ENCODE data around the gene PLEKHM2.

PLEKHM2 gene

GRCh38 chr1:15726508-15726907 is 42.4 kb downstream of the PLEKHM2 start:
- H3K79me2 ChIP-seq (ENCODE audit: low read length) = no peaks in the 10 kb centered on the region
- H3K36me3 ChIP-seq (replicated peaks; ENCODE audit: low read depth, low read length) = no peaks in the 10 kb centered on the region
- H3K27ac ChIP-seq (ENCODE audit: low read length) = no peak overlapping the region
- no peaks in the 10 kb centered on the region for H4K20me1 ChIP-seq (ENCODE audit: insufficient read depth, low read length)
- H3K4me3 ChIP-seq (ENCODE audit: low read length) = no peak overlapping the region
- no peak for TF ChIP-seq EZH2phosphoT487 (IDR thresholded peaks at IDR 0.05; ENCODE audit: low read depth)
- TF ChIP-seq CTCF (IDR thresholded peaks at IDR 0.05; ENCODE audit: low read depth, low read length) = no peak
- H3K4me1 ChIP-seq (ENCODE audit: low read length) = no peaks in the 10 kb centered on the region
- H3K4me2 ChIP-seq (ENCODE audit: low read length) = no peak overlapping the region
- no peak overlapping the region for H2AFZ ChIP-seq (ENCODE audit: low read depth, low read length)
- H3K9me3 ChIP-seq (ENCODE audit: insufficient read depth, low read length) = no peaks in the 10 kb centered on the region
- no peak overlapping the region for H3K9ac ChIP-seq (ENCODE audit: low read length)
- no peaks in the 10 kb centered on the region for H3K27me3 ChIP-seq (ENCODE audit: low read depth, low read length)

DNA sequence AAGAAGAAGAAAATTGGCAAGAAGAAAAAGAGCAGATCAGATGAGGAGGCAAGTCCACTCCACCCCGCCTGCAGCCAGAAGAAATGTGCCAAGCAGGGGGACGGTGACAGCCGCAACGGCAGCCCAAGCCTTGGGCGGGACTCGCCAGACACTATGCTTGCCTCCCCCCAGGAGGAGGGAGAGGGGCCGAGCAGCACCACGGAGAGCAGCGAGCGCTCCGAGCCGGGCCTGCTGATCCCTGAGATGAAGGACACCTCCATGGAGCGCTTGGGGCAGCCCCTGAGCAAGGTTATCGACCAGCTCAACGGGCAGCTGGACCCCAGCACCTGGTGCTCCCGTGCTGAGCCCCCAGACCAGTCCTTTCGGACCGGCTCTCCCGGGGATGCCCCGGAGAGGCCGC is 42.9 kb downstream of the PLEKHM2 start:
- Histone ChIP-seq H3K79me2 (ENCODE audit: low read length) (no peaks in the 10 kb centered on the region), H3K27me3 (ENCODE audit: low read depth, low read length) (no peaks in the 10 kb centered on the region), H2AFZ (ENCODE audit: low read depth, low read length) (no peak overlapping the region), H3K9ac (ENCODE audit: low read length) (no peak overlapping the region), H3K4me3 (ENCODE audit: low read length) (no peak overlapping the region), H4K20me1 (ENCODE audit: insufficient read depth, low read length) (no peaks in the 10 kb centered on the region), H3K27ac (ENCODE audit: low read length) (no peak overlapping the region), H3K4me1 (ENCODE audit: low read length) (no peaks in the 10 kb centered on the region), H3K9me3 (ENCODE audit: insufficient read depth, low read length) (no peaks in the 10 kb centered on the region), H3K4me2 (ENCODE audit: low read length) (no peak overlapping the region), H3K36me3 (replicated peaks; ENCODE audit: low read depth, low read length) (no peaks in the 10 kb centered on the region)
- no peak for TF ChIP-seq CTCF (IDR thresholded peaks at IDR 0.05; ENCODE audit: low read depth, low read length)
- no peak for TF ChIP-seq EZH2phosphoT487 (IDR thresholded peaks at IDR 0.05; ENCODE audit: low read depth)

GRCh38 chr1:15727424-15727823 is 43.3 kb downstream of the PLEKHM2 start:
- H2AFZ ChIP-seq (ENCODE audit: low read depth, low read length) = no peak overlapping the region
- no peak overlapping the region for H3K4me3 ChIP-seq (ENCODE audit: low read length)
- no peaks in the 10 kb centered on the region for H3K36me3 ChIP-seq (replicated peaks; ENCODE audit: low read depth, low read length)
- no peaks in the 10 kb centered on the region for H3K9me3 ChIP-seq (ENCODE audit: insufficient read depth, low read length)
- TF ChIP-seq EZH2phosphoT487 (IDR thresholded peaks at IDR 0.05; ENCODE audit: low read depth) (no peak), CTCF (IDR thresholded peaks at IDR 0.05; ENCODE audit: low read depth, low read length) (no peak)
- no peaks in the 10 kb centered on the region for H3K4me1 ChIP-seq (ENCODE audit: low read length)
- no peak overlapping the region for H3K9ac ChIP-seq (ENCODE audit: low read length)
- H3K79me2 ChIP-seq (ENCODE audit: low read length) = no peaks in the 10 kb centered on the region
- H3K27ac ChIP-seq (ENCODE audit: low read length) = no peak overlapping the region
- no peak overlapping the region for H3K4me2 ChIP-seq (ENCODE audit: low read length)
- no peaks in the 10 kb centered on the region for H3K27me3 ChIP-seq (ENCODE audit: low read depth, low read length)
- no peaks in the 10 kb centered on the region for H4K20me1 ChIP-seq (ENCODE audit: insufficient read depth, low read length)

- no peak overlapping the region for H3K4me2 ChIP-seq (ENCODE audit: low read length)
- H4K20me1 ChIP-seq (ENCODE audit: insufficient read depth, low read length) = no peaks in the 10 kb centered on the region
- no peak overlapping the region for H3K9ac ChIP-seq (ENCODE audit: low read length)
- no peaks in the 10 kb centered on the region for H3K79me2 ChIP-seq (ENCODE audit: low read length)
- TF ChIP-seq EZH2phosphoT487 (IDR thresholded peaks at IDR 0.05; ENCODE audit: low read depth) = no peak
- TF ChIP-seq CTCF (IDR thresholded peaks at IDR 0.05; ENCODE audit: low read depth, low read length) = no peak
- H3K27me3 ChIP-seq (ENCODE audit: low read depth, low read length) = no peaks in the 10 kb centered on the region
- no peak overlapping the region for H2AFZ ChIP-seq (ENCODE audit: low read depth, low read length)
- H3K27ac ChIP-seq (ENCODE audit: low read length) = no peak overlapping the region
- no peaks in the 10 kb centered on the region for H3K36me3 ChIP-seq (replicated peaks; ENCODE audit: low read depth, low read length)
- no peaks in the 10 kb centered on the region for H3K4me1 ChIP-seq (ENCODE audit: low read length)
- H3K9me3 ChIP-seq (ENCODE audit: insufficient read depth, low read length) = no peaks in the 10 kb centered on the region
- no peak overlapping the region for H3K4me3 ChIP-seq (ENCODE audit: low read length)
Measured at GRCh38 chr1:15727866-15728534, 43.9 kb downstream of the PLEKHM2 start.
